Epithelial cell of esophagus (primary cell): ENCODE data around the gene ALDH3A2.
A peak's percentile ranks its signal among the peaks of the same experiment; 100 is the strongest.

Experiments
- DNase-seq: peaks from one replicate; pipeline ENCODE4 v3.0.0; 2010; ENCODE audit warnings: low read depth
- H3K4me3 ChIP-seq: 2 replicates; pipeline ENCODE4 v1.5.1; 2011; ENCODE audit warnings: mild to moderate bottlenecking, low read length, control low read depth
- TF ChIP-seq, protein P1 (sequence below): IDR thresholded peaks from 2 replicates; pipeline ENCODE4 v1.5.1; 2011; ENCODE audit warnings: low read depth, mild to moderate bottlenecking, low read length, control low read depth, inconsistent platforms; ENCODE audit not compliant: insufficient read depth; ENCODE audit errors: missing control alignments

Gene ALDH3A2

DNA sequence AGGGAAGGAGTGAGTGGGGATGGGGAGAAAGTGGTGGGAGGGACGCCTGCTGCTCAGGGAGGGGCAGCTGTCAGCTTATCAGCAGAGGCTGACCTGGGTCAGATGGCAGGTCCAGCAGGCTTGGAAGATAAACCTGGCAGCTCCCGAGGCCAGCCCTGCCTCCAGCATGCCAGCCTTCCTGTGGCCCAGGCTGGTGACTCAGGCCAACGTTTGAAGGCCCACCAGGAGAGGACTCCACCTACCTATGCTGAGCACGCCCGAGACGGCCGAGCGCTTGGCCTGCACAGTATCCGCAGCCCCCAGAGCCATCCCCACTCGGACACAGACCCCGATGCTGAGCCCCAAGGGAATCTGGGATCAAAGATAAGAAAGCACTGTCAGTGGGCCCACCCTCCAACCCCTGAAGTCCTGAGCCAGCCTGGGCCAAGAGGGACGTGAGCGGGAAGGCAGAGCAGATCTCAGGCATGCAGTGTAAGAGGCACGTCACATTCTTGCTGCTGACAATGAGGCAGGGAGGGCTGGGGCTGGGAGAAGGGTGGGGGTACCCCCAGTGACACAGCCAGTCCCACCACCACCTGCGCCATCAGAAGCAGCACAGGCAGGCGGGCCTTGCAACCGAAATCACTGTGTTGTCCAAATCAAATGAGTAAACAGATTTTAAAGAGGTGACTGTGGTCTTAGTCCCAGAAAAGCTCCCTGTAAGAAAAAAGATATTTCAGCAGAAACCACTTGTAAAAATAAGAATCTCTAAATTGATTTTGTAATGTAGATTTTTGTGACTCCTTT is 55.5 kb downstream of the ALDH3A2 start:
- TF ChIP-seq, protein P1, sequence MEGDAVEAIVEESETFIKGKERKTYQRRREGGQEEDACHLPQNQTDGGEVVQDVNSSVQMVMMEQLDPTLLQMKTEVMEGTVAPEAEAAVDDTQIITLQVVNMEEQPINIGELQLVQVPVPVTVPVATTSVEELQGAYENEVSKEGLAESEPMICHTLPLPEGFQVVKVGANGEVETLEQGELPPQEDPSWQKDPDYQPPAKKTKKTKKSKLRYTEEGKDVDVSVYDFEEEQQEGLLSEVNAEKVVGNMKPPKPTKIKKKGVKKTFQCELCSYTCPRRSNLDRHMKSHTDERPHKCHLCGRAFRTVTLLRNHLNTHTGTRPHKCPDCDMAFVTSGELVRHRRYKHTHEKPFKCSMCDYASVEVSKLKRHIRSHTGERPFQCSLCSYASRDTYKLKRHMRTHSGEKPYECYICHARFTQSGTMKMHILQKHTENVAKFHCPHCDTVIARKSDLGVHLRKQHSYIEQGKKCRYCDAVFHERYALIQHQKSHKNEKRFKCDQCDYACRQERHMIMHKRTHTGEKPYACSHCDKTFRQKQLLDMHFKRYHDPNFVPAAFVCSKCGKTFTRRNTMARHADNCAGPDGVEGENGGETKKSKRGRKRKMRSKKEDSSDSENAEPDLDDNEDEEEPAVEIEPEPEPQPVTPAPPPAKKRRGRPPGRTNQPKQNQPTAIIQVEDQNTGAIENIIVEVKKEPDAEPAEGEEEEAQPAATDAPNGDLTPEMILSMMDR = no peak
- DNase-seq = no peak
- no peak overlapping the region for H3K4me3 ChIP-seq

DNA sequence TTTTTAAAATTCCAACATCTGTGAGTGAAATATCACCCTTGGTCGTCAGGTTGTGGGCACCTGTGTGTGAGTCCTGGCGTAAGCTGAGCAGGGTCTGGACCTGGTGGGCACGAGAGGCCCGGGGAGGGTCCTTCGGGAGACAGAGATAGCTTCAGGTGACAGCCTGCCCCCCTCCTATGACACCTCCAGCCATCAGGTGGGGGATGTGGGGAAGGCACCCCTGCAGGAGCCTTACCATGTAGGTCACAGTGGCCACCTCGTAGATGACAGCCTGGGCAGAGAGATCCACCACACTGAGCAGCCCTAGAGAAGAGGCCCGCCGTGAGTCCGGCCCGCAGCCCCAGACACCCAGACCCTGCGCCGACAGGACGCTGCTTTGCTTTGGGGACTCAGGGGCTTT is 56.6 kb downstream of the ALDH3A2 start:
- no peak for DNase-seq
- H3K4me3 ChIP-seq = no peak overlapping the region
- TF ChIP-seq, protein P1 = no peak

DNA sequence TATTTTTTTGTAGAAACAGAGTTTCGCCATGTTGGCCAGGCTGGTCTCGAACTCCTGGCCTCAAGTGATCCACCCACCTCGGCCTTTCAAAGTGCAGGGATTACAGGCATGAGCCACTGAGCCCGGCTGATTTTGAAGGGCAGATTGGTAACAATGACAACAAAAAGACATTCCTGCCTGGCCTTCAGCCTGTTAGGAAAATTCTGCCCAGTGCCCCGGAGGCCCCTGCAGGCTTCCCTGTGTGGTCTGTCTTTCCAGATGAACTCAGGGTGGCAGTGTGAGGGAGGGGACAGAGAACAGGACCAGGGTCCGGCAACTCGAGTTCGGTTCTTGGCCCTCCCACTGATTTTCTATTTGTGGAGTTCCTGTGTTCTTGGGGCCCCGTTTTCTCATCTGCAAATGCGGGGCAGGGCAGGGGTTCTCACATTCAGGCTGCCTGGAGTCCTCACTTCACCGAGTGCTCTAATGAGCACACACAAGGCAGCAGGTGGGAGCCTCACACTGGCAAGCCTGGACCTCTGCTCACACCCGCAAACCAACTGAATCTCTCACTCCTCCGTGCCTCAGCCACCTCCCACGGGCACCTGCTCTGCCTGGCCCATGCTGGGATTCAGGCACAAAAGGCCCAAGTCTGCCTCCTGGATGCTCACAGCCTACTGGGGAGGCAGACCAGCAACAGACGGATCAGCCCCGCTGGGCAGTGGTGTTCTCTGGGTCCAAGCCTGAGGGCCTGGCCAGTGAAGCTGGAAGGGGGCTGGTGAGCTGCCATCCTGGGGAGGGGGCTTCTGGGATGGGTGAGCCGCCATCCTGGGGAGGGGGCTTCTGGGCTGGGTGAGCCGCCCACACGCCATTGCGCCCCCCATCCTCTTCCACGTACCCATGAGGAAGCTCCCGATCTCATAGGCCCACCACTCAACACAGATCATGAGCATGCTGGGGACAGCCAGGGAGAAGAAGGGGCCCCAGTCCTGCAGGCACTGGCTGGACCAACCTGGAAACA is 57.5 kb downstream of the ALDH3A2 start:
- no peak overlapping the region for H3K4me3 ChIP-seq
- DNase-seq = no peak

DNA sequence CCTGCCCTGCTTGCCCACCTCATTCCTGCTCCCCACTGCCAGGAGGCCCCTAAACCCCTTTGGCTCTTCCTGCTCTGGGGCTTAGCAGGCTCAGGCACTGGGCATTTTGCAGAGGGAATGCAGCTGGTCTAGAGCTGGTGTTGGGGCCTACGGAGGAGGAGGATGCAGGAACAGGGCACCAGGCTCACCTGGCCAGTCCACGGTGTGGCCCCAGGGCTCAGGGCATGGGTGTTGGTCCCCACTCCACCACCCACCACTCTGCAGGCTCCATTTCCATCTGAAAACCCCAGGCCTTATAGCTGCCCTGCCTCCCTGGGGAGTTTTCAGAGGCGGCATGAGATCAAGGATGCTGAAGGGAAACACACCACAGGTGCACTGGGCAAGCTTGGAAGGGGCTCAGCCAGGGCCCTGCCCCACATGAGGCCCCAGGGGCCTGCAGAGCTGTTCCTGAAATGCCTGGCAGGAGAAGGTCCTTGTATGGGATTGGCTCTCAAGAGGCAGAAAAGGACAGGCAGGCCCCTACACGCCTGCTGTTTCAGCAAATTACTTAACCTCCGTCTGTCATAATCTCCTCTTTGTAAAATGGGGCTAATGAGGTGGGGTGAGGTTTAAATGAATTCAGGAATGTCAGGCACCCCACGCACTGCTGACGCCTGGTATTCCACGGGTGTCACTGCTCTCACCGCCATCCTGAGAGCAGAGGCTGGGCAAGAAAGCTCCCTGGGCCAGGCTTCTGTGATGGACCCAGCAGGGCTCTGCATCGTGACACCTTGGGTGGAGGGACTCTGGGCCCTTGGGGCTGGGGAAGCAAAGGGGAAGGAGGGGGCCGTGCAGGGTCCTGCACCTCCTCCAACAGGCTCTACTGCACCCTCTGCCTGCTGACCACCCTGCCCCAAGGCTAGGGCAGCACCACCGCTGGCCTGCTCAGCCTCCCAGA is 58.5 kb downstream of the ALDH3A2 start:
- no peak overlapping the region for H3K4me3 ChIP-seq
- TF ChIP-seq, protein P1 = no peak
- peak; percentile 93 for DNase-seq

More for the DNA sequence above, 57.5 kb downstream of the ALDH3A2 start:
- TF ChIP-seq, protein P1 = no peak

DNA sequence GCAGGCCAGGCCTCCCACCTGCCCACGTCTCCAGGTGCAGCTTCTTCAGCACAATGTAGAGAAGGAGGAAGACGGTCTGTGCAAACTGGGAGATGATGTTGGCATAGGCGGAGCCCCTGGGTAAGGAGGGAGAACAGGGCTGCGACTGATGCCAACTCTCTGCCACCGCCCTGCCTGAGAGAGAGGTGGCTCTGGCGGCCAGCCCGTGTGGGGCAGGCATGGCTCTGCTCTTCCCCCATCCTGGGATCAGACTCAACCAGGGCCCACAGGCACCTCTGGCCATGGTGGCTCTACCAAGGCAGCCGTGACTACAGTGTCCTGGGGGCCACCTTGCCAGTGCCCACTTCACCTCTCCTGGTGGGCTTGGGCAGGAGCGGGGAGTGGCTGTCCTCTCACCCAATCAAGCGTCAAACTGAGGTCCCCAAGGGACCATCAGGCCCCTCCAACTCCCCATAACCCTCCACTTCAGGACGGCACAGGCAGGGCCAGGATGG is 59.2 kb downstream of the ALDH3A2 start:
- TF ChIP-seq, protein P1 = no peak
- DNase-seq = no peak
- no peak overlapping the region for H3K4me3 ChIP-seq
